Colonic mucosa (tissue), 4 donors: ENCODE data around the gene ADD1. TPM values are rescaled to one million over a fixed set of nuclear protein-coding genes. Genes with fewer than 3 reads are reported as not detected.

Experiments
- DNase-seq: peaks from one replicate; pipeline ENCODE4 v3.0.0-alpha.2; 2020
- H3K27ac ChIP-seq: fragments of 200-600 bp; one replicate; pipeline ENCODE4 v1.8.0; 2021
- H3K27me3 ChIP-seq: fragments of 200-600 bp; one replicate; pipeline ENCODE4 v1.8.0; 2021
- H3K36me3 ChIP-seq: fragments of 200-600 bp; one replicate; pipeline ENCODE4 v1.8.0; 2021
- H3K4me1 ChIP-seq: fragments of 200-600 bp; one replicate; pipeline ENCODE4 v1.8.0; 2021; ENCODE audit warnings: mild to moderate bottlenecking
- H3K4me3 ChIP-seq: fragments of 200-600 bp; one replicate; pipeline ENCODE4 v1.8.0; 2021
- H3K9ac ChIP-seq, 2 donors: one replicate each; pipeline ENCODE4 v1.7.0; 2013; ENCODE audit warnings: control low read depth in 2 of 2, low read depth in 2 of 2, low read length in 2 of 2
- H3K9me3 ChIP-seq: fragments of 200-600 bp; one replicate; pipeline ENCODE4 v1.8.0; 2021
- intact Hi-C: fragments of 100-400 bp; cut with DNase I; formaldehyde crosslinking; loops from one replicate; pipeline ENCODE4 v1.14.1; 2022
- total RNA-seq, 2 donors: library from RNA; stranded (reverse); fragmentation: NEBNext Ultra II Directional in 1 of 2; extraction: Animal tissue kit (Norgen Biotek cat#: 25700) in 1 of 2; gene quantifications; one replicate each; pipeline ENCODE4 v1.2.1, GENCODE V29; 2021
- TF ChIP-seq, protein P1 (sequence below): fragments of 200-600 bp; IDR thresholded peaks from one replicate; pipeline ENCODE4 v1.8.0; 2022; ENCODE audit warnings: antibody characterized with exemption, mild to moderate bottlenecking
- donor health status: healthy.
- donor health status: DM: no; HTN: no; CAD: no.
- donor health status: DM: no; HTN: no; CAD: no.

The ADD1 gene
- total RNA-seq, 2 donors from 2014 or later, result 223 to 233 TPM

GRCh38 chr4:2796849-2797544 is 46.6 kb upstream of the ADD1 start:
- H3K4me1 ChIP-seq, result peaks cover 57% of the 10 kb centered on the region
- no peaks in the 10 kb centered on the region for H3K27me3 ChIP-seq
- peak overlapping the region; percentile 85 for H3K27ac ChIP-seq
- peak overlapping the region; percentile 46 to 52 for H3K9ac ChIP-seq
- no peaks in the 10 kb centered on the region for H3K9me3 ChIP-seq
- no peaks in the 10 kb centered on the region for H3K36me3 ChIP-seq
- DNase-seq, result peak; percentile 21
- intact Hi-C loops, result no loop called here
- H3K4me3 ChIP-seq, result no peak overlapping the region
- TF ChIP-seq, protein P1, sequence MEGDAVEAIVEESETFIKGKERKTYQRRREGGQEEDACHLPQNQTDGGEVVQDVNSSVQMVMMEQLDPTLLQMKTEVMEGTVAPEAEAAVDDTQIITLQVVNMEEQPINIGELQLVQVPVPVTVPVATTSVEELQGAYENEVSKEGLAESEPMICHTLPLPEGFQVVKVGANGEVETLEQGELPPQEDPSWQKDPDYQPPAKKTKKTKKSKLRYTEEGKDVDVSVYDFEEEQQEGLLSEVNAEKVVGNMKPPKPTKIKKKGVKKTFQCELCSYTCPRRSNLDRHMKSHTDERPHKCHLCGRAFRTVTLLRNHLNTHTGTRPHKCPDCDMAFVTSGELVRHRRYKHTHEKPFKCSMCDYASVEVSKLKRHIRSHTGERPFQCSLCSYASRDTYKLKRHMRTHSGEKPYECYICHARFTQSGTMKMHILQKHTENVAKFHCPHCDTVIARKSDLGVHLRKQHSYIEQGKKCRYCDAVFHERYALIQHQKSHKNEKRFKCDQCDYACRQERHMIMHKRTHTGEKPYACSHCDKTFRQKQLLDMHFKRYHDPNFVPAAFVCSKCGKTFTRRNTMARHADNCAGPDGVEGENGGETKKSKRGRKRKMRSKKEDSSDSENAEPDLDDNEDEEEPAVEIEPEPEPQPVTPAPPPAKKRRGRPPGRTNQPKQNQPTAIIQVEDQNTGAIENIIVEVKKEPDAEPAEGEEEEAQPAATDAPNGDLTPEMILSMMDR, result no peak

GRCh38 chr4:2797545-2798305 is 45.9 kb upstream of the ADD1 start:
- H3K4me3 ChIP-seq, result no peak overlapping the region
- peak overlapping the region in 1 of 2 donors; percentile 52 for H3K9ac ChIP-seq

GRCh38 chr4:2798399-2799223 is 45.0 kb upstream of the ADD1 start:
- peaks cover 61% of the 10 kb centered on the region for H3K4me1 ChIP-seq

More at GRCh38 chr4:2797545-2798305, 45.9 kb upstream of the ADD1 start:
- DNase-seq, result peak; percentile 22
- TF ChIP-seq, protein P1, result no peak
- no peaks in the 10 kb centered on the region for H3K27me3 ChIP-seq
- no peaks in the 10 kb centered on the region for H3K36me3 ChIP-seq
- H3K4me1 ChIP-seq, result peaks cover 58% of the 10 kb centered on the region
- H3K27ac ChIP-seq, result peak overlapping the region; percentile 73
- intact Hi-C loops, result no loop called here
- no peaks in the 10 kb centered on the region for H3K9me3 ChIP-seq

DNA sequence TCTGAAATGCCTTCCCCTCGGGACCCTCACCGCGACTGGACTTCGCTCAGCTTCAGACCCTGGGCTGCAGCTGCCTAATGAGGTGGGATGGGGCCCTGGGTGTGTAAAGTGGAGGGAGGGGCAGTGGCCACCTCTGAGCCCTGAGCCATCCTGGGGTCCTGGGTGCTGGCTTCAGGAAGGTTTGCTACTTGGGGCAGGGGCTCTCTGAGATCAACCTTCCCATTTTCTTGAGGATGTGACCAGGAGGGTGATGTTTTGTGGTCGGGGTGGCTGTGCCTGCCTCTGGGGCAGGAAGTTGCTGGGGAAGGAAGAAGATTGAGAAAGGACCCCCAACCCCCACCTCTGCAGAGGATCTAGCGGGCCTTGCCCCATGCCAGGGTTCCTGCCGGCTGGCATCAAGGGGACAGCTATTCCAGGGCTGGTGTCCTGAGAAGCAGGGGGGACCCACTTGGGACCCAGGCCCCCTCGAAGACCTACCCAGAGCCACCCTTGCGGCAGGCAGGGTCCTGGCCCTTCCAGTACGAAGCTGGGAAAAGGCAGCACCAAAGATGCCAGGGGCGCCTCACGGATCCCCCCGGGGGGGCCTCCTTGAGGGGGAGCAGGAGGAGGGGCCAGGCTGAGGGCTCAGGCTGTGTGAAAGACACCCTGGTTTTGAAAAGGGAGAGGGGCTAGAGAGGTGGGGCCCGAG is 44.3 kb upstream of the ADD1 start:
- H3K9me3 ChIP-seq, result no peaks in the 10 kb centered on the region
- H3K36me3 ChIP-seq, result no peaks in the 10 kb centered on the region
- no peaks in the 10 kb centered on the region for H3K27me3 ChIP-seq
- H3K9ac ChIP-seq, result peak overlapping the region; percentile 40 to 58
- intact Hi-C loops, result no loop called here
- peak overlapping the region; percentile 73 for H3K27ac ChIP-seq
- peaks cover 59% of the 10 kb centered on the region for H3K4me1 ChIP-seq
- TF ChIP-seq, protein P1, result no peak
- H3K4me3 ChIP-seq, result no peak overlapping the region
- peak; percentile 27 for DNase-seq

More at GRCh38 chr4:2798399-2799223, 45.0 kb upstream of the ADD1 start:
- Histone ChIP-seq H3K27ac (peak overlapping the region; percentile 73), H3K36me3 (no peaks in the 10 kb centered on the region), H3K27me3 (no peaks in the 10 kb centered on the region), H3K9ac (peak overlapping the region; percentile 40 to 58), H3K4me3 (no peak overlapping the region), H3K9me3 (no peaks in the 10 kb centered on the region)
- intact Hi-C loops, result no loop called here
- TF ChIP-seq, protein P1, result no peak
- peak; percentile 85 for DNase-seq
